CD4-positive, alpha-beta T cell (primary cell): ENCODE measurements around the gene SNAI3. TPM values are rescaled to one million over a fixed set of nuclear protein-coding genes. Genes with fewer than 3 reads are reported as not detected.

ENCODE experiments used
- ATAC-seq: fragments of 200-7000 bp; cut with Tn5 transposase; one replicate; pipeline ENCODE4 v1.10.0; 2022; ENCODE audit warnings: mild to moderate bottlenecking; ENCODE audit not compliant: poor library complexity
- CTCF ChIA-PET: fragments of 350-600 bp; sonication (Branson Sonifier 250); formaldehyde crosslinking; loops from one replicate; lab custom pipeline; 2021; ENCODE audit warnings: antibody characterized with exemption, inconsistent platforms; lab: Charles Lee
- POLR2A ChIA-PET: fragments of 350-600 bp; sonication (Branson Sonifier 250); formaldehyde crosslinking; loops from one replicate; lab custom pipeline; 2021; ENCODE audit warnings: antibody characterized with exemption, inconsistent platforms; lab: Charles Lee
- DNase-seq, 14 experiments: peaks; one replicate each; pipeline ENCODE4 v3.0.0-alpha.2; 2013 to 2020; ENCODE audit warnings: mixed read lengths in 2 of 14
- H3K27ac ChIP-seq, 2 donors: one replicate each; pipeline versions ENCODE4 v1.5.1 to v1.7.0; 2013; ENCODE audit warnings: low read length in 2 of 2, low read depth in 1 of 2, mild to moderate bottlenecking in 1 of 2
- H3K27me3 ChIP-seq, 2 experiments: 1 replicate in 1 of 2; 2 replicates in 1 of 2; pipeline versions ENCODE4 v1.6.1 to v1.7.0; 2013; ENCODE audit warnings: low read length in 2 of 2, control low read depth in 1 of 2, mild to moderate bottlenecking in 1 of 2, moderate library complexity in 1 of 2; ENCODE audit not compliant: insufficient read depth in 2 of 2, control insufficient read depth in 1 of 2
- H3K36me3 ChIP-seq: one replicate; pipeline ENCODE4 v1.6.1; 2013; ENCODE audit warnings: low read length, control low read depth; ENCODE audit not compliant: insufficient read depth
- H3K4me1 ChIP-seq: one replicate; pipeline ENCODE4 v1.6.1; 2013; ENCODE audit warnings: low read length, control low read depth; ENCODE audit not compliant: insufficient read depth
- H3K4me3 ChIP-seq: one replicate; pipeline ENCODE4 v1.5.1; 2013; ENCODE audit warnings: mild to moderate bottlenecking, low read length, moderate library complexity
- H3K9me3 ChIP-seq, 2 experiments: 1 replicate in 1 of 2; 2 replicates in 1 of 2; pipeline versions ENCODE4 v1.6.1 to v1.7.0; 2013; ENCODE audit warnings: low read length in 2 of 2, mild to moderate bottlenecking in 2 of 2, control low read depth in 1 of 2, moderate library complexity in 1 of 2; ENCODE audit not compliant: control insufficient read depth in 1 of 2, insufficient read depth in 1 of 2
- H3K27ac Mint-ChIP-seq: one replicate; pipeline ENCODE4 v1.8.0; 2020; ENCODE audit warnings: mixed read lengths
- H3K27me3 Mint-ChIP-seq: one replicate; pipeline ENCODE4 v1.8.0; 2021; ENCODE audit warnings: mixed read lengths
- H3K36me3 Mint-ChIP-seq: one replicate; pipeline ENCODE4 v1.8.0; 2021; ENCODE audit warnings: low read depth, mixed read lengths
- H3K4me1 Mint-ChIP-seq: one replicate; pipeline ENCODE4 v1.8.0; 2021; ENCODE audit warnings: low read depth, mixed read lengths
- H3K4me3 Mint-ChIP-seq: one replicate; pipeline ENCODE4 v1.8.0; 2020; ENCODE audit warnings: mild to moderate bottlenecking, mixed read lengths
- H3K9me3 Mint-ChIP-seq: one replicate; pipeline ENCODE4 v1.8.0; 2020; ENCODE audit warnings: mixed read lengths
- CTCF ChIP-seq: fragments of 200-600 bp; IDR thresholded peaks from one replicate; pipeline ENCODE4 v1.8.0; 2022; ENCODE audit warnings: antibody characterized with exemption, mild to moderate bottlenecking
- intact Hi-C, 2 experiments: fragments of 100-400 bp; cut with DNase I in 1 of 2; cut with micrococcal nuclease in 1 of 2; formaldehyde crosslinking; loops; one replicate each; pipeline versions ENCODE4 v1.15.1 to v1.9.0; 2023 to 2025; cut with DNase I, micrococcal nuclease
- total RNA-seq, 174 experiments: library from RNA in 2 of 174; stranded (reverse) in 2 of 174; gene quantifications; one replicate each; pipeline ENCODE4 v1.2.3 and lab custom pipeline; 2021 to 2026

The SNAI3 gene
- total RNA-seq, 2 experiments from 2014 or later: 3.0 to 3.5 TPM

- POLR2A ChIA-PET: no interaction called here
Observed at GRCh38 chr16:88719933-88720296, 33.6 kb upstream of the SNAI3 start.

GRCh38 chr16:88719267-88719932 is 33.1 kb upstream of the SNAI3 start:
- Mint-ChIP-seq H3K27ac (no peak overlapping the region), H3K9me3 (no peaks in the 10 kb centered on the region), H3K4me3 (no peak overlapping the region), H3K4me1 (no peaks in the 10 kb centered on the region), H3K27me3 (no peaks in the 10 kb centered on the region), H3K36me3 (peaks cover 37% of the 10 kb centered on the region)
- no peak overlapping the region for H3K4me3 ChIP-seq
- no peak for TF ChIP-seq CTCF
- H3K9me3 ChIP-seq: no peaks in the 10 kb centered on the region
- no peak overlapping the region for H3K27ac ChIP-seq
- POLR2A ChIA-PET: no interaction called here
- H3K36me3 ChIP-seq: peaks cover 93% of the 10 kb centered on the region
- CTCF ChIA-PET: no interaction called here
- H3K4me1 ChIP-seq: peaks cover 9% of the 10 kb centered on the region
- ATAC-seq: no peak
- DNase-seq: no peak
- intact Hi-C loops: no loop called here
- no peaks in the 10 kb centered on the region for H3K27me3 ChIP-seq

More at GRCh38 chr16:88719933-88720296, 33.6 kb upstream of the SNAI3 start:
- Histone ChIP-seq H3K27ac (no peak overlapping the region), H3K4me1 (peaks cover 9% of the 10 kb centered on the region), H3K9me3 (no peaks in the 10 kb centered on the region), H3K4me3 (no peak overlapping the region), H3K36me3 (peaks cover 93% of the 10 kb centered on the region), H3K27me3 (no peaks in the 10 kb centered on the region)
- TF ChIP-seq CTCF: no peak
- CTCF ChIA-PET: no interaction called here
- intact Hi-C loops: no loop called here
- no peaks in the 10 kb centered on the region for H3K9me3 Mint-ChIP-seq
- no peaks in the 10 kb centered on the region for H3K27me3 Mint-ChIP-seq
- peaks cover 37% of the 10 kb centered on the region for H3K36me3 Mint-ChIP-seq
- ATAC-seq (no peak), DNase-seq (no peak)
- no peak overlapping the region for H3K4me3 Mint-ChIP-seq
- H3K27ac Mint-ChIP-seq: no peak overlapping the region
- H3K4me1 Mint-ChIP-seq: no peaks in the 10 kb centered on the region

- Histone ChIP-seq H3K4me3 (no peak overlapping the region), H3K27me3 (no peaks in the 10 kb centered on the region), H3K36me3 (peaks cover 95% of the 10 kb centered on the region), H3K27ac (no peak overlapping the region), H3K9me3 (no peaks in the 10 kb centered on the region), H3K4me1 (peaks cover 9% of the 10 kb centered on the region)
- no peaks in the 10 kb centered on the region for H3K4me1 Mint-ChIP-seq
- CTCF ChIA-PET: interaction anchor here (1.4 kb wide), 1 partner anchor 20 kb away, joined by 3 read pairs; no protein-coding TSS in a partner anchor
- no peak overlapping the region for H3K27ac Mint-ChIP-seq
- POLR2A ChIA-PET: no interaction called here
- peaks cover 37% of the 10 kb centered on the region for H3K36me3 Mint-ChIP-seq
- intact Hi-C loops: no loop called here
- ATAC-seq (no peak), DNase-seq (peak in 2 of 14 experiments; percentile 32 to 59)
- TF ChIP-seq CTCF: no peak
- no peak overlapping the region for H3K4me3 Mint-ChIP-seq
- H3K27me3 Mint-ChIP-seq: no peaks in the 10 kb centered on the region
- H3K9me3 Mint-ChIP-seq: no peaks in the 10 kb centered on the region
Observed at GRCh38 chr16:88718178-88718577, 31.9 kb upstream of the SNAI3 start.
